Suppressor macrophage (primary cell): ENCODE data around the gene SALL1.

Experiments used
- DNase-seq, 4 experiments: peaks; one replicate each; pipeline ENCODE4 v3.0.0-alpha.2; 2020 to 2022

Gene SALL1

GRCh38 chr16:51140112-51140511 is 11.0 kb downstream of the SALL1 start:
- no peak for DNase-seq

- DNase-seq: no peak
These were observed 11.5 kb downstream of the SALL1 start for GRCh38 chr16:51139568-51139967.

- no peak for DNase-seq
These were observed 12.9 kb downstream of the SALL1 start for GRCh38 chr16:51138178-51138577.

GRCh38 chr16:51137097-51137496 is 14.0 kb downstream of the SALL1 start:
- DNase-seq: no peak

GRCh38 chr16:51134876-51135275 is 16.2 kb downstream of the SALL1 start:
- no peak for DNase-seq

GRCh38 chr16:51134269-51134812 is 16.7 kb downstream of the SALL1 start:
- DNase-seq: no peak

GRCh38 chr16:51133688-51134087 is 17.4 kb downstream of the SALL1 start:
- no peak for DNase-seq

- no peak for DNase-seq
These were observed 17.9 kb downstream of the SALL1 start for GRCh38 chr16:51133183-51133582.

GRCh38 chr16:51132490-51133115 is 18.5 kb downstream of the SALL1 start:
- DNase-seq: no peak

- no peak for DNase-seq
These were observed 19.5 kb downstream of the SALL1 start for GRCh38 chr16:51131619-51132018.

- no peak for DNase-seq
These were observed 22.0 kb downstream of the SALL1 start for GRCh38 chr16:51129105-51129504.

GRCh38 chr16:51125992-51126391 is 25.1 kb downstream of the SALL1 start:
- no peak for DNase-seq

GRCh38 chr16:51124896-51125295 is 26.2 kb downstream of the SALL1 start:
- no peak for DNase-seq

GRCh38 chr16:51121850-51122249 is 29.2 kb downstream of the SALL1 start:
- DNase-seq: no peak

- DNase-seq: no peak
These were observed 30.2 kb downstream of the SALL1 start for GRCh38 chr16:51120730-51121347.

- no peak for DNase-seq
These were observed 30.9 kb downstream of the SALL1 start for GRCh38 chr16:51119973-51120729.

GRCh38 chr16:51119556-51119955 is 31.5 kb downstream of the SALL1 start:
- no peak for DNase-seq

GRCh38 chr16:51116353-51116752 is 34.7 kb downstream of the SALL1 start:
- no peak for DNase-seq

- no peak for DNase-seq
These were observed 36.7 kb downstream of the SALL1 start for GRCh38 chr16:51114382-51114781.

- peak in 2 of 4 experiments; percentile 1 to 3 for DNase-seq
These were observed 37.6 kb downstream of the SALL1 start for GRCh38 chr16:51113236-51114125.

- DNase-seq: no peak
These were observed 38.7 kb downstream of the SALL1 start for GRCh38 chr16:51112323-51112722.

GRCh38 chr16:51111759-51112158 is 39.3 kb downstream of the SALL1 start:
- DNase-seq: no peak
